Measurements from ENCODE around the gene GBX1.

GBX1 gene

GRCh38 chr7:151129117-151129959, 38.2 kb downstream of the GBX1 start:
- TF ChIP-seq CTCF (conservative IDR thresholded peaks at IDR 0.05; ENCODE audit: low read depth): no peak
- no peak for DNase-seq (ENCODE audit: low spot score)
- ChIA-PET CTCF (interaction anchor here (0.5 kb wide), 1 partner anchor 43 kb away, joined by 5 read pairs; no protein-coding TSS in a partner anchor), POLR2A (ENCODE audit: low non-redundant PET) (no interaction called here)
- no peak overlapping the region for H3K27ac ChIP-seq

- POLR2A ChIA-PET (ENCODE audit: low non-redundant PET): no interaction called here
- CTCF ChIA-PET: no interaction called here
- TF ChIP-seq CTCF (conservative IDR thresholded peaks at IDR 0.05; ENCODE audit: low read depth): no peak
- no peak overlapping the region for H3K27ac ChIP-seq
- DNase-seq (ENCODE audit: low spot score): no peak
These were observed 38.8 kb downstream of the GBX1 start for GRCh38 chr7:151128716-151129115.

- DNase-seq (ENCODE audit: low spot score): no peak
- H3K27ac ChIP-seq: no peak overlapping the region
- POLR2A ChIA-PET (ENCODE audit: low non-redundant PET): no interaction called here
- TF ChIP-seq CTCF (conservative IDR thresholded peaks at IDR 0.05; ENCODE audit: low read depth): no peak
- CTCF ChIA-PET: interaction anchor here (0.7 kb wide), 1 partner anchor 182 kb away, joined by 3 read pairs; no protein-coding TSS in a partner anchor
These were observed 39.4 kb downstream of the GBX1 start for GRCh38 chr7:151128144-151128543.

- no peak for TF ChIP-seq CTCF (conservative IDR thresholded peaks at IDR 0.05; ENCODE audit: low read depth)
- CTCF ChIA-PET: no interaction called here
- POLR2A ChIA-PET (ENCODE audit: low non-redundant PET): no interaction called here
- DNase-seq (ENCODE audit: low spot score): no peak
- peak overlapping the region; percentile 17 for H3K27ac ChIP-seq
These were observed 40.9 kb downstream of the GBX1 start for GRCh38 chr7:151126491-151127137.

- no peak for DNase-seq (ENCODE audit: low spot score)
- ChIA-PET CTCF (no interaction called here), POLR2A (ENCODE audit: low non-redundant PET) (no interaction called here)
- TF ChIP-seq CTCF (conservative IDR thresholded peaks at IDR 0.05; ENCODE audit: low read depth): no peak
- no peak overlapping the region for H3K27ac ChIP-seq
These were observed 41.5 kb downstream of the GBX1 start for GRCh38 chr7:151125846-151126481.

- H3K27ac ChIP-seq: no peak overlapping the region
- ChIA-PET CTCF (no interaction called here), POLR2A (ENCODE audit: low non-redundant PET) (no interaction called here)
- DNase-seq (ENCODE audit: low spot score): no peak
- TF ChIP-seq CTCF (conservative IDR thresholded peaks at IDR 0.05; ENCODE audit: low read depth): no peak
These were observed 42.0 kb downstream of the GBX1 start for GRCh38 chr7:151125470-151125845.

All from RWPE1 (cell line).